ENCODE measurements around the gene LRRC17.

DNA sequence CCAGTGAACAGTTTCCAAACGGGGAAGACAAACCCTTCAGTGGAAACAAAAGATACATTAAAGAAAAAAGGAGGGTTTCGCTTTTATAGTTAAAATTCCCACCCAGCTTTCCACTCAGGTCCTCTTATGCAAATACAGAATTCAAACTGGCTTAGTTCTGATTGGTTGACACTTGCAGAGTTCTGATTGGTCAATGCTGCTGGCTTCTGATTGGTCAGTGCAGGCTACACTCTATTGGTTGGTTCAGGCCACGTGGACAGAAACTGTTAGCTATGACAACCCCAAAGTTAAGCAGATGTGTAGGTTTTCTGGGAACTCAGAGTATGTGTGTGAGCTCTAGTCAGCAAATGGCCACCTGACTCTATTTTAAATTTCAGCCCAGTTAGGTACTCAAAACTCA lies 81.8 kb downstream of the LRRC17 start:
- no peak for TF ChIP-seq CTCF (IDR thresholded peaks at IDR 0.05)
- no peak for TF ChIP-seq POLR2A (IDR thresholded peaks at IDR 0.05)
- no peak for TF ChIP-seq POLR2AphosphoS5 (IDR thresholded peaks at IDR 0.05)

Measured in prostate gland (tissue), 2 donors.